ENCODE results near the gene PRPS1. TPM values are rescaled to one million over a fixed set of nuclear protein-coding genes. Genes with fewer than 3 reads are reported as not detected.

Gene PRPS1
- total RNA-seq, 1 experiment from 2014 or later = 87.3 TPM

- Histone ChIP-seq H3K4me3 (ENCODE audit: low read depth, low read length, poor library complexity, severe bottlenecking) (no peak overlapping the region), H3K36me3 (ENCODE audit: insufficient read depth, low read length, poor library complexity, severe bottlenecking) (no peaks in the 10 kb centered on the region), H3K27ac (ENCODE audit: low read depth, low read length, poor library complexity, severe bottlenecking) (no peak overlapping the region), H3K27me3 (replicated peaks; ENCODE audit: insufficient read depth, low read depth, low read length, poor library complexity) (no peaks in the 10 kb centered on the region), H3K4me1 (ENCODE audit: insufficient read depth, low read length, poor library complexity, severe bottlenecking) (no peaks in the 10 kb centered on the region), H3K9me3 (ENCODE audit: low read depth, low read length, poor library complexity, severe bottlenecking) (no peaks in the 10 kb centered on the region)
- no peak for TF ChIP-seq EZH2 (IDR thresholded peaks at IDR 0.05; ENCODE audit: borderline replicate concordance, low read depth, low read length, poor library complexity, severe bottlenecking)
- no TSS peak for BruUV-seq (replicated peaks)
- DNase-seq (ENCODE audit: low spot score) = no peak
- intact Hi-C loops (cut with micrococcal nuclease; ENCODE audit: unreplicated experiment) = no loop called here
- POLR2A ChIA-PET (ENCODE audit: low non-redundant PET) = no interaction called here
- CTCF ChIA-PET = no interaction called here
These were observed 62.7 kb downstream of the PRPS1 start for GRCh38 chrX:107691024-107691448.

- H3K4me1 ChIP-seq (ENCODE audit: insufficient read depth, low read length, poor library complexity, severe bottlenecking) = no peaks in the 10 kb centered on the region
- TF ChIP-seq CTCF (conservative IDR thresholded peaks at IDR 0.05; ENCODE audit: low read depth, low read length) (no peak), EZH2 (IDR thresholded peaks at IDR 0.05; ENCODE audit: borderline replicate concordance, low read depth, low read length, poor library complexity, severe bottlenecking) (no peak)
- no peaks in the 10 kb centered on the region for H3K36me3 ChIP-seq (ENCODE audit: insufficient read depth, low read length, poor library complexity, severe bottlenecking)
- no peak overlapping the region for H3K4me3 ChIP-seq (ENCODE audit: low read depth, low read length, poor library complexity, severe bottlenecking)
- no peaks in the 10 kb centered on the region for H3K9me3 ChIP-seq (ENCODE audit: low read depth, low read length, poor library complexity, severe bottlenecking)
- H3K27ac ChIP-seq (ENCODE audit: low read depth, low read length, poor library complexity, severe bottlenecking) = no peak overlapping the region
- intact Hi-C loops (cut with micrococcal nuclease; ENCODE audit: unreplicated experiment) = no loop called here
- BruUV-seq (replicated peaks) = no TSS peak
- POLR2A ChIA-PET (ENCODE audit: low non-redundant PET) = no interaction called here
- no peak for DNase-seq (ENCODE audit: low spot score)
- CTCF ChIA-PET = no interaction called here
- no peaks in the 10 kb centered on the region for H3K27me3 ChIP-seq (replicated peaks; ENCODE audit: insufficient read depth, low read depth, low read length, poor library complexity)
These were observed 71.3 kb downstream of the PRPS1 start for GRCh38 chrX:107699616-107700015.

GRCh38 chrX:107700317-107700774 lies 72.0 kb downstream of the PRPS1 start:
- intact Hi-C loops (cut with micrococcal nuclease; ENCODE audit: unreplicated experiment) = no loop called here
- ChIA-PET POLR2A (ENCODE audit: low non-redundant PET) (no interaction called here), CTCF (no interaction called here)
- H3K27ac ChIP-seq (ENCODE audit: low read depth, low read length, poor library complexity, severe bottlenecking) = no peak overlapping the region
- no peak for TF ChIP-seq EZH2 (IDR thresholded peaks at IDR 0.05; ENCODE audit: borderline replicate concordance, low read depth, low read length, poor library complexity, severe bottlenecking)
- H3K4me3 ChIP-seq (ENCODE audit: low read depth, low read length, poor library complexity, severe bottlenecking) = no peak overlapping the region
- no peaks in the 10 kb centered on the region for H3K36me3 ChIP-seq (ENCODE audit: insufficient read depth, low read length, poor library complexity, severe bottlenecking)
- H3K27me3 ChIP-seq (replicated peaks; ENCODE audit: insufficient read depth, low read depth, low read length, poor library complexity) = no peaks in the 10 kb centered on the region
- H3K9me3 ChIP-seq (ENCODE audit: low read depth, low read length, poor library complexity, severe bottlenecking) = no peaks in the 10 kb centered on the region
- BruUV-seq (replicated peaks) = no TSS peak
- peak; percentile 12 for DNase-seq (ENCODE audit: low spot score)
- no peaks in the 10 kb centered on the region for H3K4me1 ChIP-seq (ENCODE audit: insufficient read depth, low read length, poor library complexity, severe bottlenecking)

Other genes with a start within 250 kb of the PRPS1 start
- gene FRMPD3, start 178.9 kb upstream of the PRPS1 start, total RNA-seq (2021) = 0.09 and 0.15 TPM in 2 replicates
- 10.6 and 11.1 TPM in 2 replicates for gene TSC22D3, start 147.3 kb downstream of the PRPS1 start, total RNA-seq (2021)
- gene NCBP2L, start 149.2 kb downstream of the PRPS1 start, total RNA-seq (2021) = not detected in 2 replicates
- 0.43 and 0.48 TPM in 2 replicates for gene MID2, start 197.4 kb downstream of the PRPS1 start, total RNA-seq (2021)

Measured in A673 (cell line).